Spinal cord (tissue), 10 donors: ENCODE measurements around the gene RIMBP2. TPM values are rescaled to one million over a fixed set of nuclear protein-coding genes. Genes with fewer than 3 reads are reported as not detected.
A peak's percentile ranks its signal among the peaks of the same experiment; 100 is the strongest.

ENCODE experiments used
- DNase-seq, 6 donors: peaks; one replicate each; pipeline versions ENCODE4 v3.0.0 to v3.0.0-alpha.2; 2013 to 2015; ENCODE audit warnings: low spot score in 6 of 6, low read depth in 4 of 6
- H3K27ac ChIP-seq: one replicate; pipeline ENCODE4 v1.5.1; 2013; ENCODE audit warnings: low read depth, low read length, control low read depth
- H3K27me3 ChIP-seq: one replicate; pipeline ENCODE4 v1.6.1; 2013; ENCODE audit warnings: low read length; ENCODE audit not compliant: control insufficient read depth, insufficient read depth
- H3K36me3 ChIP-seq: one replicate; pipeline ENCODE4 v1.6.1; 2013; ENCODE audit warnings: low read length; ENCODE audit not compliant: control insufficient read depth, insufficient read depth
- H3K4me1 ChIP-seq: one replicate; pipeline ENCODE4 v1.6.1; 2013; ENCODE audit warnings: low read length; ENCODE audit not compliant: control insufficient read depth, insufficient read depth
- H3K4me3 ChIP-seq: one replicate; pipeline ENCODE4 v1.5.1; 2013; ENCODE audit warnings: low read depth, low read length, control low read depth
- H3K9me3 ChIP-seq: one replicate; pipeline ENCODE4 v1.6.1; 2013; ENCODE audit warnings: low read length; ENCODE audit not compliant: control insufficient read depth, insufficient read depth
- WGBS: methylation state at CpG from one replicate; pipeline ENCODE4 v1.1.5; 2013; ENCODE audit warnings: missing lambda C conversion rate; ENCODE audit not compliant: insufficient coverage; 5-methylcytosine and 5-hydroxymethylcytosine counted together
- polyA plus RNA-seq, 2 donors: library from polyadenylated mRNA; unstranded; fragments of 120-200 nt; gene quantifications; one replicate each; pipeline ENCODE4 v1.2.1, GENCODE V29; 2013; ENCODE audit not compliant: insufficient read length in 2 of 2
- total RNA-seq, 2 donors: library from RNA; depleted of rRNA in 1 of 2; stranded (reverse); fragments of 120-200 nt in 1 of 2; fragments of >200 nt in 1 of 2; gene quantifications; one replicate each; pipeline versions ENCODE4 v1.2.3 to v1.2.4, GENCODE V29; 2013 to 2014
- donor health status: healthy.

The RIMBP2 gene
- total and polyA plus RNA-seq, 4 donors, result 11.4 to 37.3 (median 27.5) TPM

GRCh38 chr12:130506844-130507243, 209.3 kb downstream of the RIMBP2 start:
- no peak for DNase-seq
- Histone ChIP-seq H3K4me3 (no peak overlapping the region), H3K27ac (no peak overlapping the region), H3K27me3 (no peaks in the 10 kb centered on the region), H3K9me3 (no peaks in the 10 kb centered on the region), H3K4me1 (peaks cover 23% of the 10 kb centered on the region), H3K36me3 (peaks cover 2% of the 10 kb centered on the region)
- WGBS, result 95% methylated on average over 3 of the region's 4 CpGs

- Histone ChIP-seq H3K9me3 (no peaks in the 10 kb centered on the region), H3K27ac (no peak overlapping the region), H3K4me1 (peaks cover 16% of the 10 kb centered on the region), H3K4me3 (no peak overlapping the region), H3K27me3 (no peaks in the 10 kb centered on the region), H3K36me3 (no peaks in the 10 kb centered on the region)
- no peak for DNase-seq
- 63% methylated on average over 4 of the region's 5 CpGs for WGBS
Observed at GRCh38 chr12:130504840-130505175, 211.3 kb downstream of the RIMBP2 start.

GRCh38 chr12:130504110-130504839, 211.8 kb downstream of the RIMBP2 start:
- Histone ChIP-seq H3K36me3 (no peaks in the 10 kb centered on the region), H3K27ac (no peak overlapping the region), H3K4me1 (peaks cover 16% of the 10 kb centered on the region), H3K27me3 (no peaks in the 10 kb centered on the region), H3K9me3 (no peaks in the 10 kb centered on the region), H3K4me3 (no peak overlapping the region)
- WGBS, result 59% methylated on average over 13 of the region's 18 CpGs
- DNase-seq, result peak in 1 of 6 donors; percentile 58

- WGBS, result 96% methylated on average over 5 of the region's 8 CpGs
- no peak overlapping the region for H3K4me3 ChIP-seq
- H3K4me1 ChIP-seq, result peaks cover 19% of the 10 kb centered on the region
- no peak overlapping the region for H3K27ac ChIP-seq
- H3K27me3 ChIP-seq, result no peaks in the 10 kb centered on the region
- no peaks in the 10 kb centered on the region for H3K9me3 ChIP-seq
- H3K36me3 ChIP-seq, result peaks cover 1% of the 10 kb centered on the region
- no peak for DNase-seq
Observed at GRCh38 chr12:130501821-130502220, 214.3 kb downstream of the RIMBP2 start.

GRCh38 chr12:130500835-130501330, 215.2 kb downstream of the RIMBP2 start:
- peaks cover 6% of the 10 kb centered on the region for H3K36me3 ChIP-seq

GRCh38 chr12:130499474-130499873, 216.6 kb downstream of the RIMBP2 start:
- no peak overlapping the region for H3K27ac ChIP-seq
- no peak overlapping the region for H3K4me3 ChIP-seq
- no peaks in the 10 kb centered on the region for H3K27me3 ChIP-seq
- no peak for DNase-seq
- peaks cover 12% of the 10 kb centered on the region for H3K4me1 ChIP-seq
- H3K36me3 ChIP-seq, result peaks cover 6% of the 10 kb centered on the region
- no peaks in the 10 kb centered on the region for H3K9me3 ChIP-seq
- 87% methylated on average over 3 of the region's 4 CpGs for WGBS

More at GRCh38 chr12:130500835-130501330, 215.2 kb downstream of the RIMBP2 start:
- Histone ChIP-seq H3K4me3 (no peak overlapping the region), H3K9me3 (no peaks in the 10 kb centered on the region), H3K4me1 (peaks cover 19% of the 10 kb centered on the region), H3K27me3 (no peaks in the 10 kb centered on the region), H3K27ac (no peak overlapping the region)
- DNase-seq, result no peak
- 87% methylated on average over 15 of the region's 16 CpGs for WGBS

GRCh38 chr12:130498589-130499385, 217.3 kb downstream of the RIMBP2 start:
- Histone ChIP-seq H3K9me3 (no peaks in the 10 kb centered on the region), H3K4me3 (no peak overlapping the region), H3K4me1 (peaks cover 7% of the 10 kb centered on the region), H3K27ac (no peak overlapping the region), H3K27me3 (no peaks in the 10 kb centered on the region), H3K36me3 (peaks cover 6% of the 10 kb centered on the region)
- DNase-seq, result no peak
- WGBS, result 84% methylated on average over 7 of the region's 7 CpGs

GRCh38 chr12:130497991-130498390, 218.1 kb downstream of the RIMBP2 start:
- WGBS, result 54% methylated on average over 6 of the region's 10 CpGs

GRCh38 chr12:130497321-130497720, 218.8 kb downstream of the RIMBP2 start:
- peaks cover 6% of the 10 kb centered on the region for H3K36me3 ChIP-seq
- peaks cover 11% of the 10 kb centered on the region for H3K4me1 ChIP-seq
- no peak overlapping the region for H3K27ac ChIP-seq
- H3K9me3 ChIP-seq, result no peaks in the 10 kb centered on the region
- no peaks in the 10 kb centered on the region for H3K27me3 ChIP-seq
- no peak for DNase-seq
- no peak overlapping the region for H3K4me3 ChIP-seq
- WGBS, result 75% methylated on average over 9 of the region's 12 CpGs

More at GRCh38 chr12:130497991-130498390, 218.1 kb downstream of the RIMBP2 start:
- H3K4me1 ChIP-seq, result peaks cover 7% of the 10 kb centered on the region
- no peaks in the 10 kb centered on the region for H3K27me3 ChIP-seq
- no peak overlapping the region for H3K27ac ChIP-seq
- no peak overlapping the region for H3K4me3 ChIP-seq
- peaks cover 6% of the 10 kb centered on the region for H3K36me3 ChIP-seq
- H3K9me3 ChIP-seq, result no peaks in the 10 kb centered on the region
- DNase-seq, result no peak
